ENCODE data around the gene DIP2C.

Gene DIP2C

GRCh38 chr10:599767-600166, 89.7 kb downstream of the DIP2C start:
- no peaks in the 10 kb centered on the region for H3K79me2 ChIP-seq (ENCODE audit: insufficient read depth, low read length)
- no peaks in the 10 kb centered on the region for H3K27me3 ChIP-seq (ENCODE audit: insufficient read depth, low read length, poor library complexity, severe bottlenecking)
- no peaks in the 10 kb centered on the region for H3K4me1 ChIP-seq (ENCODE audit: insufficient read depth, low read length, poor library complexity, severe bottlenecking)
- no peak overlapping the region for H3K4me2 ChIP-seq (ENCODE audit: low read depth, low read length, poor library complexity, severe bottlenecking)
- no peaks in the 10 kb centered on the region for H3K9me3 ChIP-seq (ENCODE audit: insufficient read depth, low read depth, low read length)
- no peak for TF ChIP-seq EZH2phosphoT487 (IDR thresholded peaks at IDR 0.05; ENCODE audit: borderline replicate concordance)
- TF ChIP-seq, protein P1, sequence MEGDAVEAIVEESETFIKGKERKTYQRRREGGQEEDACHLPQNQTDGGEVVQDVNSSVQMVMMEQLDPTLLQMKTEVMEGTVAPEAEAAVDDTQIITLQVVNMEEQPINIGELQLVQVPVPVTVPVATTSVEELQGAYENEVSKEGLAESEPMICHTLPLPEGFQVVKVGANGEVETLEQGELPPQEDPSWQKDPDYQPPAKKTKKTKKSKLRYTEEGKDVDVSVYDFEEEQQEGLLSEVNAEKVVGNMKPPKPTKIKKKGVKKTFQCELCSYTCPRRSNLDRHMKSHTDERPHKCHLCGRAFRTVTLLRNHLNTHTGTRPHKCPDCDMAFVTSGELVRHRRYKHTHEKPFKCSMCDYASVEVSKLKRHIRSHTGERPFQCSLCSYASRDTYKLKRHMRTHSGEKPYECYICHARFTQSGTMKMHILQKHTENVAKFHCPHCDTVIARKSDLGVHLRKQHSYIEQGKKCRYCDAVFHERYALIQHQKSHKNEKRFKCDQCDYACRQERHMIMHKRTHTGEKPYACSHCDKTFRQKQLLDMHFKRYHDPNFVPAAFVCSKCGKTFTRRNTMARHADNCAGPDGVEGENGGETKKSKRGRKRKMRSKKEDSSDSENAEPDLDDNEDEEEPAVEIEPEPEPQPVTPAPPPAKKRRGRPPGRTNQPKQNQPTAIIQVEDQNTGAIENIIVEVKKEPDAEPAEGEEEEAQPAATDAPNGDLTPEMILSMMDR (conservative IDR thresholded peaks at IDR 0.05; ENCODE audit: low read length) = no peak
- H3K4me3 ChIP-seq (ENCODE audit: low read length, poor library complexity, severe bottlenecking) = no peak overlapping the region
- H3F3A ChIP-seq (ENCODE audit: low read depth) = no peaks in the 10 kb centered on the region
- H2AFZ ChIP-seq (ENCODE audit: low read length) = no peak overlapping the region
- no peaks in the 10 kb centered on the region for H3K9me2 ChIP-seq (replicated peaks; ENCODE audit: low read depth, low read length)
- no peaks in the 10 kb centered on the region for H4K20me1 ChIP-seq (ENCODE audit: insufficient read depth, low read length, poor library complexity, severe bottlenecking)
- no peak overlapping the region for H3K9ac ChIP-seq (ENCODE audit: low read depth, low read length, poor library complexity, severe bottlenecking)
- H3K36me3 ChIP-seq (ENCODE audit: insufficient read depth, low read length) = no peaks in the 10 kb centered on the region

GRCh38 chr10:598415-599170, 90.9 kb downstream of the DIP2C start:
- no peak overlapping the region for H3K4me3 ChIP-seq (ENCODE audit: low read length, poor library complexity, severe bottlenecking)
- H3K4me1 ChIP-seq (ENCODE audit: insufficient read depth, low read length, poor library complexity, severe bottlenecking) = no peaks in the 10 kb centered on the region
- no peaks in the 10 kb centered on the region for H3K27me3 ChIP-seq (ENCODE audit: insufficient read depth, low read length, poor library complexity, severe bottlenecking)
- TF ChIP-seq, protein P1 (conservative IDR thresholded peaks at IDR 0.05; ENCODE audit: low read length) = no peak
- TF ChIP-seq EZH2phosphoT487 (IDR thresholded peaks at IDR 0.05; ENCODE audit: borderline replicate concordance) = no peak
- no peak overlapping the region for H3K4me2 ChIP-seq (ENCODE audit: low read depth, low read length, poor library complexity, severe bottlenecking)
- H3K36me3 ChIP-seq (ENCODE audit: insufficient read depth, low read length) = no peaks in the 10 kb centered on the region
- H3K9ac ChIP-seq (ENCODE audit: low read depth, low read length, poor library complexity, severe bottlenecking) = no peak overlapping the region
- no peaks in the 10 kb centered on the region for H3K79me2 ChIP-seq (ENCODE audit: insufficient read depth, low read length)
- H3K9me3 ChIP-seq (ENCODE audit: insufficient read depth, low read depth, low read length) = no peaks in the 10 kb centered on the region
- H4K20me1 ChIP-seq (ENCODE audit: insufficient read depth, low read length, poor library complexity, severe bottlenecking) = no peaks in the 10 kb centered on the region
- H2AFZ ChIP-seq (ENCODE audit: low read length) = no peak overlapping the region
- H3K9me2 ChIP-seq (replicated peaks; ENCODE audit: low read depth, low read length) = no peaks in the 10 kb centered on the region
- H3F3A ChIP-seq (ENCODE audit: low read depth) = no peaks in the 10 kb centered on the region

- H3K4me1 ChIP-seq (ENCODE audit: insufficient read depth, low read length, poor library complexity, severe bottlenecking) = no peaks in the 10 kb centered on the region
- H3K27me3 ChIP-seq (ENCODE audit: insufficient read depth, low read length, poor library complexity, severe bottlenecking) = no peaks in the 10 kb centered on the region
- H3K4me3 ChIP-seq (ENCODE audit: low read length, poor library complexity, severe bottlenecking) = no peak overlapping the region
- no peaks in the 10 kb centered on the region for H3K79me2 ChIP-seq (ENCODE audit: insufficient read depth, low read length)
- no peaks in the 10 kb centered on the region for H3K9me3 ChIP-seq (ENCODE audit: insufficient read depth, low read depth, low read length)
- no peak overlapping the region for H2AFZ ChIP-seq (ENCODE audit: low read length)
- H3K4me2 ChIP-seq (ENCODE audit: low read depth, low read length, poor library complexity, severe bottlenecking) = no peak overlapping the region
- H3K9ac ChIP-seq (ENCODE audit: low read depth, low read length, poor library complexity, severe bottlenecking) = no peak overlapping the region
- H3F3A ChIP-seq (ENCODE audit: low read depth) = no peaks in the 10 kb centered on the region
- no peaks in the 10 kb centered on the region for H4K20me1 ChIP-seq (ENCODE audit: insufficient read depth, low read length, poor library complexity, severe bottlenecking)
- H3K9me2 ChIP-seq (replicated peaks; ENCODE audit: low read depth, low read length) = no peaks in the 10 kb centered on the region
- no peak for TF ChIP-seq EZH2phosphoT487 (IDR thresholded peaks at IDR 0.05; ENCODE audit: borderline replicate concordance)
- TF ChIP-seq, protein P1 (conservative IDR thresholded peaks at IDR 0.05; ENCODE audit: low read length) = no peak
- H3K36me3 ChIP-seq (ENCODE audit: insufficient read depth, low read length) = no peaks in the 10 kb centered on the region
Measured at GRCh38 chr10:597976-598375, 91.5 kb downstream of the DIP2C start.

Measured in Loucy (cell line).